MCF 10A (cell line): ENCODE data around the gene ERGIC1. TPM values are rescaled to one million over a fixed set of nuclear protein-coding genes. Genes with fewer than 3 reads are reported as not detected.
A peak's percentile ranks its signal among the peaks of the same experiment; 100 is the strongest.

Experiments
- BruUV-seq: library from RNA; stranded (reverse); fragments of 400-500 nt; replicated peaks from 2 replicates; lab custom pipeline; 2021; lab: Mats Ljungman, UMichigan
- CTCF ChIA-PET: fragments of 300-600 bp; sonication (Branson Sonifier 250); formaldehyde crosslinking; extraction: SDS; loops from one replicate; lab custom pipeline; 2021; ENCODE audit warnings: antibody characterized with exemption, inconsistent platforms; lab: Yijun Ruan, JAX
- POLR2A ChIA-PET: fragments of 300-600, 350-650 bp; sonication (Branson Sonifier 250); formaldehyde crosslinking; extraction: SDS; loops from one replicate; lab custom pipeline; 2020; ENCODE audit warnings: antibody characterized with exemption, inconsistent platforms; lab: Yijun Ruan, JAX
- DNase-seq: peaks from one replicate; pipeline ENCODE4 v3.0.0-alpha.2; 2018; ENCODE audit not compliant: unreplicated experiment
- H3K27ac Mint-ChIP-seq: one replicate; pipeline ENCODE4 v1.8.0; 2022; ENCODE audit warnings: mild to moderate bottlenecking, low read depth, mixed read lengths; ENCODE audit not compliant: unreplicated experiment
- H3K27me3 Mint-ChIP-seq: one replicate; pipeline ENCODE4 v1.8.0; 2022; ENCODE audit warnings: mixed read lengths; ENCODE audit not compliant: insufficient read depth, unreplicated experiment
- H3K36me3 Mint-ChIP-seq: one replicate; pipeline ENCODE4 v1.8.0; 2022; ENCODE audit warnings: mild to moderate bottlenecking, moderate library complexity, mixed read lengths; ENCODE audit not compliant: insufficient read depth, unreplicated experiment
- H3K4me1 Mint-ChIP-seq: one replicate; pipeline ENCODE4 v1.8.0; 2022; ENCODE audit warnings: mixed read lengths; ENCODE audit not compliant: insufficient read depth, unreplicated experiment
- H3K4me3 Mint-ChIP-seq: one replicate; pipeline ENCODE4 v1.8.0; 2022; ENCODE audit warnings: mild to moderate bottlenecking, moderate library complexity, mixed read lengths; ENCODE audit not compliant: unreplicated experiment
- H3K9me3 Mint-ChIP-seq: one replicate; pipeline ENCODE4 v1.8.0; 2022; ENCODE audit warnings: mixed read lengths; ENCODE audit not compliant: unreplicated experiment
- intact Hi-C: fragments of 100-400 bp; cut with micrococcal nuclease; formaldehyde crosslinking; loops from 2 replicates; pipeline ENCODE4 v1.14.1; 2022
- total RNA-seq: library from RNA; stranded (reverse); gene quantifications from 2 replicates; pipeline ENCODE4 v1.2.3, GENCODE V29; 2022
- TF ChIP-seq, protein P1 (sequence below): fragments of 200-600 bp; IDR thresholded peaks from one replicate; pipeline ENCODE4 v1.8.0; 2022; ENCODE audit warnings: antibody characterized with exemption, mild to moderate bottlenecking; ENCODE audit not compliant: unreplicated experiment

ERGIC1 gene
- total RNA-seq, 1 experiment from 2014 or later, result 257 TPM

DNA sequence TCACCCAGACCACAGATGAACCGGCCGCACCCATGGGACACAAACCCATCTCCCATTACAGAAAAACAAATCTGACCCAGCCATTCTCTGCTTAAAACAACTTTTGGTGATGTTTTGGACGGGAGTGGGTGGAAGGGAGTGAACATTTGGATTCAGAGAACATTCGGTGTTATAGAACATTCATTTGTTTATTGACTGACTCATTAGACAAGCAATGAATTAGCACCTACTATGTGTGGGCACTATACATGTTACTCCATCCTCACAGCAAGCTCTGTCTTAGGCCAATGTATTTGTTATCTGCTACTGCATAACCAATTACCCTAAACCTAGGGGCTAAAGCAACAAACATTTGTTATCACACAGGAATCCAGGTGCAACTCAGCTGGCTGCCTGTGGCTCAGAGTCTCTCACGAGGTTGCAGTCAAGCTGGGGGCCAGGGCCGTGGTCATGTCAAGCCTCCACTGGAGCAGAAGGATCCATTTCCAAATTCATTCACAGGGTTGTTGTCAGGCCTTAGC, 5.1 kb upstream of the ERGIC1 start:
- ChIA-PET POLR2A (interaction anchor here (0.6 to 5.6 kb wide), 21 partner anchors 8 to 429 kb away, joined by 3 to 65 read pairs (median 4); partner anchors contain the start of gene DUSP1), CTCF (interaction anchor here (0.6 to 1.8 kb wide), 10 partner anchors 9 to 114 kb away, joined by 3 to 5 read pairs (median 4); partner anchors contain the start of gene DUSP1)
- peaks cover 7% of the 10 kb centered on the region for H3K36me3 Mint-ChIP-seq
- intact Hi-C loops, result no loop called here
- peaks cover 19% of the 10 kb centered on the region for H3K9me3 Mint-ChIP-seq
- no peaks in the 10 kb centered on the region for H3K27me3 Mint-ChIP-seq
- no TSS peak for BruUV-seq
- TF ChIP-seq, protein P1, sequence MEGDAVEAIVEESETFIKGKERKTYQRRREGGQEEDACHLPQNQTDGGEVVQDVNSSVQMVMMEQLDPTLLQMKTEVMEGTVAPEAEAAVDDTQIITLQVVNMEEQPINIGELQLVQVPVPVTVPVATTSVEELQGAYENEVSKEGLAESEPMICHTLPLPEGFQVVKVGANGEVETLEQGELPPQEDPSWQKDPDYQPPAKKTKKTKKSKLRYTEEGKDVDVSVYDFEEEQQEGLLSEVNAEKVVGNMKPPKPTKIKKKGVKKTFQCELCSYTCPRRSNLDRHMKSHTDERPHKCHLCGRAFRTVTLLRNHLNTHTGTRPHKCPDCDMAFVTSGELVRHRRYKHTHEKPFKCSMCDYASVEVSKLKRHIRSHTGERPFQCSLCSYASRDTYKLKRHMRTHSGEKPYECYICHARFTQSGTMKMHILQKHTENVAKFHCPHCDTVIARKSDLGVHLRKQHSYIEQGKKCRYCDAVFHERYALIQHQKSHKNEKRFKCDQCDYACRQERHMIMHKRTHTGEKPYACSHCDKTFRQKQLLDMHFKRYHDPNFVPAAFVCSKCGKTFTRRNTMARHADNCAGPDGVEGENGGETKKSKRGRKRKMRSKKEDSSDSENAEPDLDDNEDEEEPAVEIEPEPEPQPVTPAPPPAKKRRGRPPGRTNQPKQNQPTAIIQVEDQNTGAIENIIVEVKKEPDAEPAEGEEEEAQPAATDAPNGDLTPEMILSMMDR, result no peak
- H3K4me1 Mint-ChIP-seq, result peaks cover 31% of the 10 kb centered on the region
- peak overlapping the region; percentile 88 for H3K27ac Mint-ChIP-seq
- no peak overlapping the region for H3K4me3 Mint-ChIP-seq
- DNase-seq, result peak; percentile 71

DNA sequence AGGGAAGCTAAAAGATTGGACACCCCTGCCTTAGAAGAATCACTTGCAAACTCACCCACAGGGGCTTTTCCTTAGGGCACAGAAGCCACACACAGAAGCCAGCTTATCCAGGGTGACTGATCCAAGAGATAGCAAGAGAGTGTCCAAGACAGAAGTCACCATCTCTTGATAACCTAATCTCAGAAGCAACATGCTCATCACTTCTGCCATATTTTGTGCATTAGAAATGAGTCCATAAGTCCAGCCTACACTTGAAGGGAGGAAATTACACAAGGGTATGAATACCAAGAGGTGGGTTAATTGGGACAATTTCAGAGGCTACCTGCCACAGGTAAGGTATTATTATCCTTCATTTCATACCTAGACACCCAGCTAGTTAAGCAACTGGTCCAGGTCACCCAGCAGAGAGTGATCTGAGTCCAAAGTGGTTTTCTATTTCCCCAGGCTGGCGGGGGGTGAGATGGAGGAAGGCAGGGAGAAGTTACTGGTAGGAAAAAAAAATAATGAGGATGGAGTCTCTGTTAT, 3.7 kb upstream of the ERGIC1 start:
- TF ChIP-seq, protein P1, result no peak
- no peak for DNase-seq
- ChIA-PET CTCF (interaction anchor here (1.1 to 1.8 kb wide), 5 partner anchors 10 to 115 kb away, joined by 3 to 5 read pairs (median 3); no protein-coding TSS in a partner anchor), POLR2A (interaction anchor here (0.7 to 7.4 kb wide), 17 partner anchors 9 to 97 kb away, joined by 3 to 81 read pairs (median 4); partner anchors contain the start of gene DUSP1)
- H3K36me3 Mint-ChIP-seq, result no peaks in the 10 kb centered on the region
- H3K4me3 Mint-ChIP-seq, result no peak overlapping the region
- peaks cover 16% of the 10 kb centered on the region for H3K9me3 Mint-ChIP-seq
- intact Hi-C loops, result no loop called here
- H3K27me3 Mint-ChIP-seq, result no peaks in the 10 kb centered on the region
- TSS peak; percentile 35 for BruUV-seq
- peak overlapping the region; percentile 75 for H3K27ac Mint-ChIP-seq
- H3K4me1 Mint-ChIP-seq, result peaks cover 32% of the 10 kb centered on the region

DNA sequence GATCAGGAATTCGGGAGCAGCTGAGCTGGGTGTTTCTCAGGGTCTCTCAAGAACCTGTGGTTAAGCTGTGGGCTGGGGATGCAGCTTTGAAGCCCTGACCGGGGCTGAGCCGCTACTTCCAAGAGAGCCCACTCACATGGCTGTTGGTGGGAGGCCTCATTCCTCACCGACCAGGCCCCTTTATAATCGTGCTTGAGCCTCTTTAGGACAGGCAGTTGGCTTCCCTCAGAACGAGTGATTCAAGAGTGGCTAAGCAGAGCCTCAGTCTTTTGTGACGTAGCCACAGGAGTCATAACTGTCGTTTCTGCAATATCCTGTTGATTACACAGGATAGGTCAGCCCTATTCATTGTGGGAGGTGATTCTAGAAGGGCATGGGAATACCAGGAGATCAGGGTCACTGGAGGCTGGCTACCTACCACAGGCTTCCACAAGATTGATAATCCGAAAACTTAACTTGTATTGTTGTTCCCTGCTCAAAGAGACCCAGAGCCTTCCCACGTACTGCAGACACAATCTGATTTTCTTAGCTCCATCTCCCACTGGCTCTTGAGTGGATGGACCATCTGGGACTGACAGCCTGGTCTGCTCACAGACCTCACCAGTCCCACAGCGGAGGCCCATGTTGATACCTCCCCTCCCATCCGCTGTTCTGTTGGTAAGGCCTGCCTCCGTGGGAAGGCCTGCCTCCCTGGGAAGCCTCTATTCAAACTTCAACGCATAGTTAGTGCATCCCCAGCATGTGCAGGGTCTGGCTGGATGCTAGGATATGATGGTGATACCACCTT, 3.0 kb upstream of the ERGIC1 start:
- H3K4me1 Mint-ChIP-seq, result peaks cover 39% of the 10 kb centered on the region
- H3K27ac Mint-ChIP-seq, result peak overlapping the region; percentile 75
- BruUV-seq, result TSS peak; percentile 16
- DNase-seq, result peak; percentile 85
- intact Hi-C loops, result no loop called here
- H3K27me3 Mint-ChIP-seq, result no peaks in the 10 kb centered on the region
- no peaks in the 10 kb centered on the region for H3K36me3 Mint-ChIP-seq
- CTCF ChIA-PET, result interaction anchor here (0.6 to 1.9 kb wide), 7 partner anchors 13 to 116 kb away, joined by 3 to 8 read pairs (median 3); partner anchors contain the start of gene DUSP1
- POLR2A ChIA-PET, result interaction anchor here (0.7 to 7.4 kb wide), 15 partner anchors 9 to 98 kb away, joined by 3 to 81 read pairs (median 5); partner anchors contain the start of gene DUSP1
- no peak overlapping the region for H3K4me3 Mint-ChIP-seq
- TF ChIP-seq, protein P1, result no peak
- peaks cover 8% of the 10 kb centered on the region for H3K9me3 Mint-ChIP-seq
